Cerebellar nuclear complex (tissue), 1 donor: ENCODE data around the gene STK10.

Experiments
- DNase-seq, 2 experiments: peaks; one replicate each; lab custom pipeline; 2025; lab: John Stamatoyannopoulos, UW

STK10 gene

DNA sequence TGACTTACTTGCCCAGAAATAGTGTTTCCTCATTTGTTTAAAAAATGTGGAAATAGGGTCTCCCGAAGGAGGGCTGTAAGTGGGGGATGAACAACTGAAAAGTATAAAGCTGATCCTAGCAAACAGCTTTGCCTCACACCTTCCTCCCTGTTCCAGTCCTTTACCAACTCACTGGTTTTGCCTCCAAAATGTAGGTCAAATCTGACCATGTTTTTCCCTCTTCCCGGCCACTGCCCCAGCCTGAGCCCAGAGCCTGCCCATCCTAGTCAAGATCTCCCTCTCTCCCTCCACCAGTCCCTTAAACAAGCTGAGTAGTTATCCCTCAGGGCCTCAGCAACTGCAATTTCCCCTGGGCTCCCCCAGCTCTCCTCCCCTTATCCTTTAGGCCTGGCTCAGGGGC is 99.2 kb downstream of the STK10 start:
- DNase-seq, result no peak

- DNase-seq, result no peak
Observed at GRCh38 chr5:172086194-172086975, 101.6 kb downstream of the STK10 start.

- DNase-seq, result no peak
Observed at GRCh38 chr5:172085738-172086137, 102.3 kb downstream of the STK10 start.

DNA sequence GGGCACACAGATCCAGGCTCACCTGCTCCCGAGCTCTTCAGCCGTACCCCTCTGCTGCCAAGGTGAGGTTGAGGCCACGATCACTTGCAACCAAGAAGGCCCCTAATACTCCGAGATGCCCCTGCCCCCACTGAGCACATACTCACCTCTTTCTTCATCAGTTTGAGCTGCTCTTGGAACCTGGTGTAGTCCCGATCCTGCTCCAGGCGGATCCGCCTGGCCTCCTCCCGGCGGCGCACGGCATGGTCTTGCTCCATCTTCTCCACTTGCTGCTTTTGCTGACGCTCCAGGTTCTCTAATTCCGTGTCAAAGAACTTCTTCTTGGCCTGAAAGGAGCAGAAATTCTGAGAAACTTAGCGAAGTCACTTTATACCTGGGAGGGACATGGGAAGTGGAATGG is 105.8 kb downstream of the STK10 start:
- no peak for DNase-seq

- DNase-seq, result no peak
Observed at GRCh38 chr5:172079876-172080275, 108.1 kb downstream of the STK10 start.

- no peak for DNase-seq
Observed at GRCh38 chr5:172078726-172079345, 109.2 kb downstream of the STK10 start.

GRCh38 chr5:172077664-172078425 is 110.2 kb downstream of the STK10 start:
- DNase-seq, result peak in 1 of 2 experiments; percentile 68

DNA sequence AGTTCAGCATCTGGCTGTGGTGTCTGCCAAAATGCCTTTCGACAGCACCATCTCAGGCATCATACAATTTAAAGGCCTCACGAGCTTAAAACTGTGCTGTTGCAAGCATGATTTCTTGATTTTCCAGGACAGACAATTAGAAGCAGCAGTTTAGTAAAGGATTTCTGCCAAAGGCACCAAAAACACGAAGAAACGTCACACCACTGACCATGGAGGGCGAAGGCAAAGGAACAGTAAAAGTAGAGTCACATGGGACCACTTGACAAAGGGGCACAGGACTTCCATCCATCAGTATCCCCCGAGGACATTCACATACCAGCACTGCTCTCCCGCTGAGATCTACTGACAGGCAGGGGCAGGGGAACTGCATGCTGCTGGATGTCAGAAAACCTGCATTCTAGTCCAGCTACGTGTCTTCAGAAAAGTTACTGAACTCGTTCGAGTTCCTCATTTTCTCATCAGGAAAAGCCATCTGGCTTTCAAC is 111.2 kb downstream of the STK10 start:
- no peak for DNase-seq

DNA sequence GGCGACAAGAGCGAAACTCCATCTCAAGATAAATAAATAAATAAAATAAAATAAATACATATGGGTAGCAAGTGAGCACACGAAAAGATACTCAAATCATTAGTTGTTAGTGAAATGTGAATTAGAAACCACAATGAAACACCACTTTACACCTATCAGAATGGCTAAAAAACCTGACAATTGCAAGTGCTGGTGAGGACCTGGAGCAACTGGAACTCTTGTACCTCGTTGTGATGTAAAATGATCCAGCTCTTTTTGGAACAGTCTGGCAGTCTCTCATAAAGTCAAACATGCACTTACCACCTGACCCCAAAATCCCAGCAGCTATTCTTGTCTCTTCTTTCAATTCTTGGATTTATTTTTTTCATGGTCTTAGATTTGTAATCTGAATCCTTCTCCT is 112.4 kb downstream of the STK10 start:
- no peak for DNase-seq

- DNase-seq, result no peak
Observed at GRCh38 chr5:172074896-172075295, 113.1 kb downstream of the STK10 start.

- no peak for DNase-seq
Observed at GRCh38 chr5:172071309-172071875, 116.6 kb downstream of the STK10 start.

- no peak for DNase-seq
Observed at GRCh38 chr5:172065431-172066065, 122.5 kb downstream of the STK10 start.

GRCh38 chr5:172064766-172065165 is 123.3 kb downstream of the STK10 start:
- no peak for DNase-seq

- DNase-seq, result no peak
Observed at GRCh38 chr5:172064358-172064757, 123.7 kb downstream of the STK10 start.

DNA sequence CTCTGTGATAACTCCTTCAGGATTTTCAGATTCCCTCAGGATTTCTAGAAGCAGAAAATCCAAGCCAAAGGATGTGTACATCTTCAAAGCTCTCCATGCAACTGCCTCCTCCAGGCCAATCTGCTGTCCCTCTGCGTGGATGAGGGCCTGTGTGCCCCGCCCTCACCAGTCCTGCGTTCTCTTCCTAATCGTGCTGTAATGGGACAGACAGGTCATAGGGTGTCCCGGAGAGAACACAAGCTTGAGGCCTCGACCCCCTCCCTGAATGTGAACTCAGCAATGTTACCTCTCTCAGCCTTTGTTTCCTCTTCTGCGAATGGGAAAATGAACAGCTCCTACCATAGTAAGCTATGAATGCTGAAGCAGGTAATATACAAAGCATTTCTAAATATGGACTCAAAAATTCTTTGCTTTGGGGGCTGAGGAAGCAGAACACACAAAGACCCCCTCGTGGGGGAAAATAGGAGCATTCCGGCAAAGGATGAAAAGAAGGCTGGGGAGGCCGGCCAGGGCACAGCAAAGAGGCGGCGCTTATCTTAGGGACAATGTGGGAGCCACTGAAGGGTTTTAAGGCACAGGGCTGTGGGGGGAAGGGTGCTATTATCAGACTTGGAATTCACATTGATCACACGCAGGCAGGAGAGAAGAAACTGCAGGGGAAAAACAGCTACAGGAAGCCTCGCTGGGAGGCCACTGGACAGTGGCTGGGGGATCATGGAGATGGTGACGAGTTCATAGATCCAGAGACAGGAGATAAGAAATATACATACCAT is 124.4 kb downstream of the STK10 start:
- DNase-seq, result no peak

DNA sequence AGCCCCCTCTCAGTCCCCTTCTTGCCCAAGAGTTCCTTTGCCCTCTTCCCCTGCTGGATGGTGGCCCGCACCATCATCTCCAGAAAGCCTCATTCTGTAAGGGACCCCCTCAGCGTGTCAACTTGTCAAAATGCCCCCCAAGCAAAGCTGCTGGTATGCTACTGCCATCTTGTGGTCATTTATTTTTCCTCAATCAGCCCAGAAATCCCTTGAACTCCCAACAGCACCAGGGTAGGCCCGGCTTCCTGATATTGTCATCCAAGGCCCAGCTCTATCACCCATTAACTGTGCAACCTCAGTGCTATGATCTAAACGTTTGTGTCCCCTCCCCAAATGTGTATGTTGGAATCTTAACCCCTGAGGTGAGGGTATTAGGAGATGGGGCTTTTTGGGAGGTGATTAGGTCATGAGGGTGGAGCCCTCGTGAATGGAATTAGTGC is 128.3 kb downstream of the STK10 start:
- DNase-seq, result no peak

GRCh38 chr5:172058088-172058487 is 129.9 kb downstream of the STK10 start:
- no peak for DNase-seq

DNA sequence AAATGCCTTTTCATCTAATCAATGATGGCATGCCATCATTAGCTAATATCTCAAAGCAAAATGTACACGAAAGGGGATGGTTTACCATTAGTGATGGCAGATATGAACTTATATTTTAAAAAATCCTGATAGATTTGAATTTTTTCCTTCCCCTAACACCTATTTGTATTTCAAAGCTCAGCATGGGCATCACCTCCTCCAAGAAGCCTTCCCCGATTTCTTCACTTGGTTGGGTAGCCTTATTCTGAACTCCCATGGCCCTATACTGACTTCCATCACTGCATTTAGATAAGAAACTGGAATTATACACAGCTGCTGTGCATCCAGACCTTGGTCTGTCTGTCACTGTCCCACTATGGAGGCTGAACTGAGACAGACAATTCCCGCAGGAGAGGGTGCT is 132.0 kb downstream of the STK10 start:
- DNase-seq, result no peak

GRCh38 chr5:172055421-172055820 is 132.6 kb downstream of the STK10 start:
- no peak for DNase-seq

GRCh38 chr5:172054611-172055153 is 133.3 kb downstream of the STK10 start:
- no peak for DNase-seq
